GM23338 (cell line): ENCODE measurements around the gene SCP2. TPM values are rescaled to one million over a fixed set of nuclear protein-coding genes. Genes with fewer than 3 reads are reported as not detected.

Source experiments
- ATAC-seq: fragments of 200-7000 bp; cut with Tn5 transposase; 3 replicates; pipeline ENCODE4 v1.9.1; 2020
- DNase-seq: peaks from one replicate; pipeline ENCODE4 v3.0.0-alpha.2; 2015; ENCODE audit warnings: low spot score
- H2AFZ ChIP-seq: fragments of 200-600 bp; sonication (generic); 2 replicates; pipeline ENCODE4 v1.8.0; 2016; ENCODE audit warnings: antibody characterized with exemption, mild to moderate bottlenecking, moderate library complexity
- H3F3A ChIP-seq: fragments of 200-600 bp; sonication (generic); replicated peaks from 2 replicates; pipeline ENCODE4 v1.8.0; 2017; ENCODE audit warnings: antibody characterized with exemption, mixed run types, low read depth
- H3K27ac ChIP-seq: fragments of 200-600 bp; sonication (generic); 2 replicates; pipeline ENCODE4 v1.6.1; 2016; ENCODE audit warnings: low read depth
- H3K27me3 ChIP-seq: fragments of 200-600 bp; sonication (generic); 2 replicates; pipeline ENCODE4 v1.8.0; 2016; ENCODE audit warnings: mild to moderate bottlenecking, mixed run types, moderate library complexity; ENCODE audit not compliant: insufficient read depth
- H3K36me3 ChIP-seq: fragments of 200-600 bp; sonication (generic); 2 replicates; pipeline ENCODE4 v1.8.0; 2016; ENCODE audit warnings: mild to moderate bottlenecking; ENCODE audit not compliant: insufficient read depth
- H3K4me1 ChIP-seq: fragments of 200-600 bp; sonication (generic); 2 replicates; pipeline ENCODE4 v1.8.0; 2016; ENCODE audit warnings: mild to moderate bottlenecking, moderate library complexity; ENCODE audit not compliant: insufficient read depth
- H3K4me2 ChIP-seq: fragments of 200-600 bp; sonication (generic); 2 replicates; pipeline ENCODE4 v1.7.1; 2017; ENCODE audit warnings: mixed run types
- H3K4me3 ChIP-seq: fragments of 200-600 bp; sonication (generic); 2 replicates; pipeline ENCODE4 v1.6.1; 2016; ENCODE audit warnings: mixed run types
- H3K79me2 ChIP-seq: fragments of 200-600 bp; sonication (generic); replicated peaks from 2 replicates; pipeline ENCODE4 v1.8.0; 2017; ENCODE audit warnings: mild to moderate bottlenecking; ENCODE audit not compliant: insufficient read depth
- H3K9me2 ChIP-seq: fragments of 200-600 bp; sonication (generic); 2 replicates; pipeline ENCODE4 v1.8.0; 2017; ENCODE audit not compliant: insufficient read depth
- H4K20me1 ChIP-seq: fragments of 200-600 bp; sonication (generic); replicated peaks from 2 replicates; pipeline ENCODE4 v1.8.0; 2017; ENCODE audit warnings: mild to moderate bottlenecking; ENCODE audit not compliant: insufficient read depth
- H3K27ac Mint-ChIP-seq: 2 replicates; pipeline ENCODE4 v1.8.0; 2020; ENCODE audit warnings: inconsistent platforms, mild to moderate bottlenecking, moderate library complexity, mixed read lengths
- H3K27me3 Mint-ChIP-seq: 3 replicates; pipeline ENCODE4 v1.8.0; 2022; ENCODE audit warnings: low read depth, mild to moderate bottlenecking, moderate library complexity, mixed read lengths, inconsistent platforms; ENCODE audit not compliant: insufficient read depth, poor library complexity
- H3K36me3 Mint-ChIP-seq: 3 replicates; pipeline ENCODE4 v1.8.0; 2021; ENCODE audit warnings: low read depth, mild to moderate bottlenecking, inconsistent platforms, moderate library complexity, mixed read lengths
- H3K4me1 Mint-ChIP-seq: 3 replicates; pipeline ENCODE4 v1.8.0; 2020; ENCODE audit warnings: mild to moderate bottlenecking, inconsistent platforms, mixed read lengths
- H3K4me3 Mint-ChIP-seq: 3 replicates; pipeline ENCODE4 v1.8.0; 2021; ENCODE audit warnings: moderate library complexity, mild to moderate bottlenecking, inconsistent platforms, mixed read lengths
- H3K9me3 Mint-ChIP-seq: 3 replicates; pipeline ENCODE4 v1.8.0; 2020; ENCODE audit warnings: moderate library complexity, mild to moderate bottlenecking, inconsistent platforms, mixed read lengths
- CREB1 ChIP-seq: fragments of 250-450 bp; sonication (Bioruptor Pico); IDR thresholded peaks from 2 replicates; pipeline ENCODE4 v1.5.0; 2020; ENCODE audit warnings: low read depth, mild to moderate bottlenecking, moderate library complexity
- CTCF ChIP-seq, 2 experiments: fragments of 200-600 bp in 1 of 2; sonication (generic) in 1 of 2; conservative IDR thresholded peaks; 2 replicates each; pipeline versions ENCODE4 v1.5.1 to v1.6.1; 2016 to 2017; ENCODE audit warnings: antibody characterized with exemption in 2 of 2, low read depth in 2 of 2, mild to moderate bottlenecking in 2 of 2, moderate library complexity in 1 of 2
- ETS1 ChIP-seq: IDR thresholded peaks from 2 replicates; pipeline ENCODE4 v1.6.1; 2016; ENCODE audit warnings: antibody characterized with exemption
- EZH2 ChIP-seq: fragments of 200-600 bp; sonication (generic); IDR thresholded peaks from one replicate; pipeline ENCODE4 v1.8.0; 2017; ENCODE audit warnings: antibody characterized with exemption, mild to moderate bottlenecking, low read depth; ENCODE audit not compliant: unreplicated experiment
- EZH2phosphoT487 ChIP-seq: fragments of 200-600 bp; sonication (generic); IDR thresholded peaks from one replicate; pipeline ENCODE4 v1.8.1; 2018; ENCODE audit warnings: antibody characterized with exemption; ENCODE audit not compliant: unreplicated experiment
- JUNB ChIP-seq: IDR thresholded peaks from one replicate; pipeline ENCODE4 v1.6.1; 2016; ENCODE audit warnings: antibody characterized with exemption; ENCODE audit not compliant: unreplicated experiment
- NANOG ChIP-seq: IDR thresholded peaks from 2 replicates; pipeline ENCODE4 v1.6.1; 2016; ENCODE audit warnings: antibody characterized with exemption, borderline replicate concordance
- POLR2AphosphoS5 ChIP-seq: IDR thresholded peaks from 2 replicates; pipeline ENCODE4 v1.6.1; 2016; ENCODE audit warnings: antibody characterized with exemption, low read depth
- REST ChIP-seq: IDR thresholded peaks from one replicate; pipeline ENCODE4 v1.6.1; 2018; ENCODE audit warnings: antibody characterized with exemption; ENCODE audit not compliant: unreplicated experiment
- STAT1 ChIP-seq: IDR thresholded peaks from one replicate; pipeline ENCODE4 v1.6.1; 2016; ENCODE audit warnings: antibody characterized with exemption; ENCODE audit not compliant: unreplicated experiment
- ZNF114 ChIP-seq: fragments of 250-450 bp; sonication (Bioruptor Pico); IDR thresholded peaks from 2 replicates; pipeline ENCODE4 v1.5.0; 2020; ENCODE audit warnings: mild to moderate bottlenecking, moderate library complexity
- ZNF331 ChIP-seq: fragments of 250-450 bp; sonication (Bioruptor Pico); IDR thresholded peaks from 2 replicates; pipeline ENCODE4 v1.5.0; 2020; ENCODE audit warnings: low read depth, mild to moderate bottlenecking, moderate library complexity
- polyA plus RNA-seq: library from polyadenylated mRNA; unstranded; fragments of >200 nt; fragmentation: Nextera tagmentation; extraction: Ambion mirVana; gene quantifications from 2 replicates; pipeline ENCODE4 v1.2.1, GENCODE V29; 2016
- total RNA-seq: library from RNA; depleted of rRNA; stranded (reverse); fragments of >200 nt; shearing (Covaris generic); gene quantifications from 2 replicates; pipeline ENCODE4 v1.2.3, GENCODE V29; 2014
- TF ChIP-seq, protein P1 (sequence below): fragments of 250-450 bp; sonication (Bioruptor Pico); IDR thresholded peaks from 2 replicates; pipeline ENCODE4 v1.5.0; 2020; ENCODE audit warnings: mild to moderate bottlenecking, moderate library complexity

The SCP2 gene
- total and polyA plus RNA-seq, 2 experiments from 2014 or later: 66.3 to 116 TPM

- TF ChIP-seq, protein P1, sequence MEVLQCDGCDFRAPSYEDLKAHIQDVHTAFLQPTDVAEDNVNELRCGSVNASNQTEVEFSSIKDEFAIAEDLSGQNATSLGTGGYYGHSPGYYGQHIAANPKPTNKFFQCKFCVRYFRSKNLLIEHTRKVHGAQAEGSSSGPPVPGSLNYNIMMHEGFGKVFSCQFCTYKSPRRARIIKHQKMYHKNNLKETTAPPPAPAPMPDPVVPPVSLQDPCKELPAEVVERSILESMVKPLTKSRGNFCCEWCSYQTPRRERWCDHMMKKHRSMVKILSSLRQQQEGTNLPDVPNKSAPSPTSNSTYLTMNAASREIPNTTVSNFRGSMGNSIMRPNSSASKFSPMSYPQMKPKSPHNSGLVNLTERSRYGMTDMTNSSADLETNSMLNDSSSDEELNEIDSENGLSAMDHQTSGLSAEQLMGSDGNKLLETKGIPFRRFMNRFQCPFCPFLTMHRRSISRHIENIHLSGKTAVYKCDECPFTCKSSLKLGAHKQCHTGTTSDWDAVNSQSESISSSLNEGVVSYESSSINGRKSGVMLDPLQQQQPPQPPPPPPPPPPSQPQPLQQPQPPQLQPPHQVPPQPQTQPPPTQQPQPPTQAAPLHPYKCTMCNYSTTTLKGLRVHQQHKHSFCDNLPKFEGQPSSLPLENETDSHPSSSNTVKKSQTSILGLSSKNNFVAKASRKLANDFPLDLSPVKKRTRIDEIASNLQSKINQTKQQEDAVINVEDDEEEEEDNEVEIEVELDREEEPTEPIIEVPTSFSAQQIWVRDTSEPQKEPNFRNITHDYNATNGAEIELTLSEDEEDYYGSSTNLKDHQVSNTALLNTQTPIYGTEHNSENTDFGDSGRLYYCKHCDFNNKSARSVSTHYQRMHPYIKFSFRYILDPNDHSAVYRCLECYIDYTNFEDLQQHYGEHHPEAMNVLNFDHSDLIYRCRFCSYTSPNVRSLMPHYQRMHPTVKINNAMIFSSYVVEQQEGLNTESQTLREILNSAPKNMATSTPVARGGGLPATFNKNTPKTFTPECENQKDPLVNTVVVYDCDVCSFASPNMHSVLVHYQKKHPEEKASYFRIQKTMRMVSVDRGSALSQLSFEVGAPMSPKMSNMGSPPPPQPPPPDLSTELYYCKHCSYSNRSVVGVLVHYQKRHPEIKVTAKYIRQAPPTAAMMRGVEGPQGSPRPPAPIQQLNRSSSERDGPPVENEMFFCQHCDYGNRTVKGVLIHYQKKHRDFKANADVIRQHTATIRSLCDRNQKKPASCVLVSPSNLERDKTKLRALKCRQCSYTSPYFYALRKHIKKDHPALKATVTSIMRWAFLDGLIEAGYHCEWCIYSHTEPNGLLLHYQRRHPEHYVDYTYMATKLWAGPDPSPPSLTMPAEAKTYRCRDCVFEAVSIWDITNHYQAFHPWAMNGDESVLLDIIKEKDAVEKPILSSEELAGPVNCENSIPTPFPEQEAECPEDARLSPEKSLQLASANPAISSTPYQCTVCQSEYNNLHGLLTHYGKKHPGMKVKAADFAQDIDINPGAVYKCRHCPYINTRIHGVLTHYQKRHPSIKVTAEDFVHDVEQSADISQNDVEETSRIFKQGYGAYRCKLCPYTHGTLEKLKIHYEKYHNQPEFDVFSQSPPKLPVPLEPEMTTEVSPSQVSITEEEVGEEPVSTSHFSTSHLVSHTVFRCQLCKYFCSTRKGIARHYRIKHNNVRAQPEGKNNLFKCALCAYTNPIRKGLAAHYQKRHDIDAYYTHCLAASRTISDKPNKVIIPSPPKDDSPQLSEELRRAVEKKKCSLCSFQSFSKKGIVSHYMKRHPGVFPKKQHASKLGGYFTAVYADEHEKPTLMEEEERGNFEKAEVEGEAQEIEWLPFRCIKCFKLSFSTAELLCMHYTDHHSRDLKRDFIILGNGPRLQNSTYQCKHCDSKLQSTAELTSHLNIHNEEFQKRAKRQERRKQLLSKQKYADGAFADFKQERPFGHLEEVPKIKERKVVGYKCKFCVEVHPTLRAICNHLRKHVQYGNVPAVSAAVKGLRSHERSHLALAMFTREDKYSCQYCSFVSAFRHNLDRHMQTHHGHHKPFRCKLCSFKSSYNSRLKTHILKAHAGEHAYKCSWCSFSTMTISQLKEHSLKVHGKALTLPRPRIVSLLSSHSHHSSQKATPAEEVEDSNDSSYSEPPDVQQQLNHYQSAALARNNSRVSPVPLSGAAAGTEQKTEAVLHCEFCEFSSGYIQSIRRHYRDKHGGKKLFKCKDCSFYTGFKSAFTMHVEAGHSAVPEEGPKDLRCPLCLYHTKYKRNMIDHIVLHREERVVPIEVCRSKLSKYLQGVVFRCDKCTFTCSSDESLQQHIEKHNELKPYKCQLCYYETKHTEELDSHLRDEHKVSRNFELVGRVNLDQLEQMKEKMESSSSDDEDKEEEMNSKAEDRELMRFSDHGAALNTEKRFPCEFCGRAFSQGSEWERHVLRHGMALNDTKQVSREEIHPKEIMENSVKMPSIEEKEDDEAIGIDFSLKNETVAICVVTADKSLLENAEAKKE: no peak
- TF ChIP-seq ZNF331 (CRISPR knock-in tag): no peak
- no peak for TF ChIP-seq REST
- TF ChIP-seq JUNB: no peak
- TF ChIP-seq CTCF (conservative IDR thresholded peaks at IDR 0.05; ENCODE audit: low read depth in 2 of 2): no peak
- no peak for TF ChIP-seq EZH2
- TF ChIP-seq NANOG: no peak
- TF ChIP-seq ETS1: no peak
- no peak for TF ChIP-seq ZNF114
- TF ChIP-seq CREB1 (CRISPR knock-in tag): no peak
- TF ChIP-seq POLR2AphosphoS5: no peak
- TF ChIP-seq STAT1: no peak
- TF ChIP-seq EZH2phosphoT487: no peak
- no peak overlapping the region for H3K4me3 Mint-ChIP-seq
- H4K20me1 ChIP-seq: no peaks in the 10 kb centered on the region
- 0 out of 2 replicates have a peak, but pooled peaks cover 7% of the 10 kb centered on the region for H3F3A ChIP-seq
- no peaks in the 10 kb centered on the region for H3K79me2 ChIP-seq
- H3K9me3 Mint-ChIP-seq: no peaks in the 10 kb centered on the region
- no peak overlapping the region; the same call in 1 of the 2 replicates for H3K27ac Mint-ChIP-seq
- DNase-seq (no peak), ATAC-seq (no peak)
- H3K27me3 Mint-ChIP-seq: peaks cover 4% of the 10 kb centered on the region
- no peaks in the 10 kb centered on the region for H3K36me3 Mint-ChIP-seq
- no peak overlapping the region for H3K4me3 ChIP-seq
- H2AFZ ChIP-seq: no peak overlapping the region
- peaks cover 30% of the 10 kb centered on the region for H3K4me1 Mint-ChIP-seq
- no peak overlapping the region for H3K4me2 ChIP-seq
- no peak overlapping the region for H3K27ac ChIP-seq
- H3K36me3 ChIP-seq: no peaks in the 10 kb centered on the region
- H3K9me2 ChIP-seq: no peaks in the 10 kb centered on the region
- no peaks in the 10 kb centered on the region for H3K27me3 ChIP-seq
- peaks cover 36% of the 10 kb centered on the region for H3K4me1 ChIP-seq
Measured at GRCh38 chr1:52901384-52901783, 25.7 kb upstream of the SCP2 start.
